ENCODE results near the gene C2orf15.

DNA sequence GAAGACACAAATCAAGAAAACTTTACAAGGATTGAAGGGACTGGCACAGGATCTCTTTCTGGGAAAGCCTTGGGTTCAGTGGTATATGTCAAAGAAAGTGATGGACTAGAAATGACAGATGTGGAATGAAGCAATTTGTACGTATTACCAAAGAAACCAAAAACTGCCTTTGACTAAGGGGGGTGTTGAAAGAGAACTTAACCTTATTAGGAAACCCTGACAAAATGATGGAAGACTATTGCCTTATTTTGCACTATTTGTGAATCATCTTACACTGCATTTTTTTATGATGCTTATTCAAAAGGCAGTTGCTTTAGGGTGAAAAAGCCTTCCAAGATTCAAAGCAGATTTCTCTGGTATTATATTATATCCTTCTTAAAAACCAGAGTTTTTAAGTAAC is 9.2 kb downstream of the C2orf15 start:
- TF ChIP-seq POLR2A (IDR thresholded peaks at IDR 0.05) = no peak
- TF ChIP-seq, protein P1, sequence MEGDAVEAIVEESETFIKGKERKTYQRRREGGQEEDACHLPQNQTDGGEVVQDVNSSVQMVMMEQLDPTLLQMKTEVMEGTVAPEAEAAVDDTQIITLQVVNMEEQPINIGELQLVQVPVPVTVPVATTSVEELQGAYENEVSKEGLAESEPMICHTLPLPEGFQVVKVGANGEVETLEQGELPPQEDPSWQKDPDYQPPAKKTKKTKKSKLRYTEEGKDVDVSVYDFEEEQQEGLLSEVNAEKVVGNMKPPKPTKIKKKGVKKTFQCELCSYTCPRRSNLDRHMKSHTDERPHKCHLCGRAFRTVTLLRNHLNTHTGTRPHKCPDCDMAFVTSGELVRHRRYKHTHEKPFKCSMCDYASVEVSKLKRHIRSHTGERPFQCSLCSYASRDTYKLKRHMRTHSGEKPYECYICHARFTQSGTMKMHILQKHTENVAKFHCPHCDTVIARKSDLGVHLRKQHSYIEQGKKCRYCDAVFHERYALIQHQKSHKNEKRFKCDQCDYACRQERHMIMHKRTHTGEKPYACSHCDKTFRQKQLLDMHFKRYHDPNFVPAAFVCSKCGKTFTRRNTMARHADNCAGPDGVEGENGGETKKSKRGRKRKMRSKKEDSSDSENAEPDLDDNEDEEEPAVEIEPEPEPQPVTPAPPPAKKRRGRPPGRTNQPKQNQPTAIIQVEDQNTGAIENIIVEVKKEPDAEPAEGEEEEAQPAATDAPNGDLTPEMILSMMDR (IDR thresholded peaks at IDR 0.05) = no peak
